Hematopoietic multipotent progenitor cell treated with erythropoietin and hydrocortisone succinate and interleukin-3 and kit ligand, for 4 days (in vitro differentiated cells): ENCODE measurements around the gene TIE1.

ENCODE experiments used
- DNase-seq: peaks from one replicate; pipeline ENCODE4 v3.0.0-alpha.2; 2015

The TIE1 gene

GRCh38 chr1:43293896-43294760 lies 6.7 kb upstream of the TIE1 start:
- no peak for DNase-seq

GRCh38 chr1:43294761-43295160 lies 6.0 kb upstream of the TIE1 start:
- no peak for DNase-seq

- no peak for DNase-seq
Measured at GRCh38 chr1:43296207-43296606, 4.6 kb upstream of the TIE1 start.

- DNase-seq, result no peak
Measured at GRCh38 chr1:43298055-43298454, 2.7 kb upstream of the TIE1 start.

GRCh38 chr1:43299101-43299500 lies 1.7 kb upstream of the TIE1 start:
- DNase-seq, result no peak

GRCh38 chr1:43302201-43302600 lies 1.4 kb downstream of the TIE1 start:
- DNase-seq, result no peak

- DNase-seq, result no peak
Measured at GRCh38 chr1:43302721-43303470, 2.1 kb downstream of the TIE1 start.

- DNase-seq, result no peak
Measured at GRCh38 chr1:43303471-43304313, 2.9 kb downstream of the TIE1 start.

- no peak for DNase-seq
Measured at GRCh38 chr1:43304314-43304681, 3.5 kb downstream of the TIE1 start.

- no peak for DNase-seq
Measured at GRCh38 chr1:43304771-43305300, 4.1 kb downstream of the TIE1 start.

- no peak for DNase-seq
Measured at GRCh38 chr1:43305461-43305860, 4.7 kb downstream of the TIE1 start.

GRCh38 chr1:43305926-43306687 lies 5.3 kb downstream of the TIE1 start:
- no peak for DNase-seq

- DNase-seq, result no peak
Measured at GRCh38 chr1:43306688-43307457, 6.1 kb downstream of the TIE1 start.

- DNase-seq, result no peak
Measured at GRCh38 chr1:43307458-43308158, 6.8 kb downstream of the TIE1 start.

GRCh38 chr1:43308635-43309404 lies 8.0 kb downstream of the TIE1 start:
- no peak for DNase-seq

GRCh38 chr1:43309405-43310025 lies 8.7 kb downstream of the TIE1 start:
- no peak for DNase-seq

GRCh38 chr1:43311521-43311920 lies 10.7 kb downstream of the TIE1 start:
- no peak for DNase-seq

- no peak for DNase-seq
Measured at GRCh38 chr1:43312212-43312623, 11.4 kb downstream of the TIE1 start.
